ENCODE data around the gene DRD2.

DRD2 gene

GRCh38 chr11:113386866-113387265, 88.3 kb downstream of the DRD2 start:
- no peak overlapping the region for H3K4me3 ChIP-seq (ENCODE audit: insufficient read depth, low read length, poor library complexity, severe bottlenecking)
- no peaks in the 10 kb centered on the region for H3K9me3 ChIP-seq (ENCODE audit: insufficient read depth, low read length)
- H4K20me1 ChIP-seq (ENCODE audit: low read depth, low read length) = no peaks in the 10 kb centered on the region
- H3K36me3 ChIP-seq (ENCODE audit: low read length) = no peaks in the 10 kb centered on the region
- H3K9ac ChIP-seq (ENCODE audit: low read length) = no peak overlapping the region
- no peak overlapping the region for H2AFZ ChIP-seq (ENCODE audit: low read depth, low read length, severe bottlenecking)
- no peaks in the 10 kb centered on the region for H3F3A ChIP-seq (ENCODE audit: insufficient read depth)
- H3K79me2 ChIP-seq (ENCODE audit: insufficient read depth, low read length) = no peaks in the 10 kb centered on the region
- TF ChIP-seq CTCF (IDR thresholded peaks at IDR 0.05; ENCODE audit: insufficient read depth, low read length, poor library complexity, severe bottlenecking) = no peak
- TF ChIP-seq EZH2phosphoT487 (conservative IDR thresholded peaks at IDR 0.05; ENCODE audit: low read length) = no peak
- no peak overlapping the region for H3K27ac ChIP-seq (ENCODE audit: low read depth, low read length)
- no peaks in the 10 kb centered on the region for H3K9me2 ChIP-seq (replicated peaks; ENCODE audit: insufficient read depth, low read length)
- no peak overlapping the region for H3K4me2 ChIP-seq (ENCODE audit: low read depth, low read length, poor library complexity, severe bottlenecking)
- no peaks in the 10 kb centered on the region for H3K27me3 ChIP-seq (ENCODE audit: low read length)

GRCh38 chr11:113385749-113386148, 89.4 kb downstream of the DRD2 start:
- H3K4me2 ChIP-seq (ENCODE audit: low read depth, low read length, poor library complexity, severe bottlenecking) = no peak overlapping the region
- no peaks in the 10 kb centered on the region for H3K9me3 ChIP-seq (ENCODE audit: insufficient read depth, low read length)
- H3K9me2 ChIP-seq (replicated peaks; ENCODE audit: insufficient read depth, low read length) = no peaks in the 10 kb centered on the region
- H3K27ac ChIP-seq (ENCODE audit: low read depth, low read length) = no peak overlapping the region
- no peaks in the 10 kb centered on the region for H3K27me3 ChIP-seq (ENCODE audit: low read length)
- no peak overlapping the region for H2AFZ ChIP-seq (ENCODE audit: low read depth, low read length, severe bottlenecking)
- no peaks in the 10 kb centered on the region for H3K36me3 ChIP-seq (ENCODE audit: low read length)
- no peaks in the 10 kb centered on the region for H4K20me1 ChIP-seq (ENCODE audit: low read depth, low read length)
- no peak overlapping the region for H3K9ac ChIP-seq (ENCODE audit: low read length)
- H3K4me3 ChIP-seq (ENCODE audit: insufficient read depth, low read length, poor library complexity, severe bottlenecking) = no peak overlapping the region
- no peak for TF ChIP-seq EZH2phosphoT487 (conservative IDR thresholded peaks at IDR 0.05; ENCODE audit: low read length)
- TF ChIP-seq CTCF (IDR thresholded peaks at IDR 0.05; ENCODE audit: insufficient read depth, low read length, poor library complexity, severe bottlenecking) = no peak
- H3F3A ChIP-seq (ENCODE audit: insufficient read depth) = no peaks in the 10 kb centered on the region
- no peaks in the 10 kb centered on the region for H3K79me2 ChIP-seq (ENCODE audit: insufficient read depth, low read length)

GRCh38 chr11:113384551-113384950, 90.6 kb downstream of the DRD2 start:
- no peaks in the 10 kb centered on the region for H3K79me2 ChIP-seq (ENCODE audit: insufficient read depth, low read length)
- TF ChIP-seq EZH2phosphoT487 (conservative IDR thresholded peaks at IDR 0.05; ENCODE audit: low read length) = no peak
- TF ChIP-seq CTCF (IDR thresholded peaks at IDR 0.05; ENCODE audit: insufficient read depth, low read length, poor library complexity, severe bottlenecking) = no peak
- H3K27ac ChIP-seq (ENCODE audit: low read depth, low read length) = no peak overlapping the region

More at GRCh38 chr11:113384551-113384950, 90.6 kb downstream of the DRD2 start:
- Histone ChIP-seq H3K9ac (ENCODE audit: low read length) (no peak overlapping the region), H2AFZ (ENCODE audit: low read depth, low read length, severe bottlenecking) (no peak overlapping the region), H3F3A (ENCODE audit: insufficient read depth) (no peaks in the 10 kb centered on the region), H3K9me2 (replicated peaks; ENCODE audit: insufficient read depth, low read length) (no peaks in the 10 kb centered on the region), H3K36me3 (ENCODE audit: low read length) (no peaks in the 10 kb centered on the region), H3K9me3 (ENCODE audit: insufficient read depth, low read length) (no peaks in the 10 kb centered on the region), H3K4me2 (ENCODE audit: low read depth, low read length, poor library complexity, severe bottlenecking) (no peak overlapping the region), H3K27me3 (ENCODE audit: low read length) (no peaks in the 10 kb centered on the region), H3K4me3 (ENCODE audit: insufficient read depth, low read length, poor library complexity, severe bottlenecking) (no peak overlapping the region), H4K20me1 (ENCODE audit: low read depth, low read length) (no peaks in the 10 kb centered on the region)
